NOMO-1 treated with DMSO at 0.1 percent for 48 hours (cell line): ENCODE measurements around the gene COX6B1.
A peak's percentile ranks its signal among the peaks of the same experiment; 100 is the strongest.
"Not testable (repeated sequence)": the region's sequence is repeated elsewhere in the genome, so short reads cannot be mapped to it uniquely, and the experiment has no call there.

ENCODE experiments used
- DNase-seq: peaks from one replicate; lab custom pipeline; 2025; ENCODE audit not compliant: unreplicated experiment; lab: John Stamatoyannopoulos, UW

Gene COX6B1

DNA sequence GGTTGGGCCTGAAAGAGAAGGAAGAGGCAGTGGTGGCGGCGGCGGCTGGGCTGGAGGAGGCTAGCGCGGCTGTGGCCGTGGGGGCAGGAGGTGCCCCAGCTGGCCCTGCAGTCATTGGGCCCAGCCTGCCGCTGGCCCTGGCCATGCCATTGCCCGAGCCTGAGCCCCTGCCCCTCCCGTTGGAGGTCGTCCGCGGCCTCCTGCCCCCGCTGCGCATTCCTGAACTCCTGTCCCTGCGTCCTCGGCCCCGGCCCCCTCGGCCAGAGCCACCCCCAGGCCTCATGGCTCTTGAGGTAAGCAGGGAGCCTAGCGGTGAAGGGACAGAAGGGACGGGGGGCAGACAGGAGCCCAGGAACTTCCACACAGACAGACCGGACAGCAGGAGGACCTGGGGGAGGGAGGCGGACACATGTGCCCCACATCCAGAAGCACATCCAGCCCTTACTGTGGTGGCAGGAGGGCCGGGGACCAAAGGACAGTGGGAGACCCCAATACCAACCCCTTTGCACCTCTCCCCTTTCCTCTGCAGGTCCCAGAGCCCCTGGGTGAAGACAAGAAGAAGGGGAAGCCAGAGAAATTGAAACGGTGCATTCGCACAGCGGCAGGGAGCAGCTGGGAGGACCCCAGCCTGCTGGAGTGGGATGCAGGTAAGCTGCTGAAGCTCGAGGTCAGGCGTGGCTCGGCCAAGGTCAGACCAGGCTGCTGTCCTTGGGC is 14.2 kb upstream of the COX6B1 start:
- DNase-seq: no peak

DNA sequence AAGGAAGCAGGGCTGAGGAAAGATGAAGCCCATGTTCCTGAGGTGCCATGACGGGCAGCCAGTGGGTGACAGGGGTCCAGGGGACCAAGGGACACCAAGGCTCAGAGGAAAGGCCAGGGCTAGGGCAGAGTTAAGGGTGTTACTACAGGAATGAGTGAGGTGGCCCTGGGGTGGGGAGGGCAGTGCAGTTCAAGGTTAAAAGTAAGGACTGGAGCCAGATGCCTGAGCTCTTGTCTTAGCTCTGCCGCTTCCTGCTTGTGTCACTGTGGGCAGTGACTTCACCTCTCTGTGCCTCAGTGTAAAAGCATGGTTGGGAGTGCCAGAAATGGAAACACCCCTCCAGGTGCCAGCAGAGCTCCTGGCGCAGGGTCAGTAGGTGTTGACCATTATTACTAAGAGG is 11.5 kb upstream of the COX6B1 start:
- no peak for DNase-seq

DNA sequence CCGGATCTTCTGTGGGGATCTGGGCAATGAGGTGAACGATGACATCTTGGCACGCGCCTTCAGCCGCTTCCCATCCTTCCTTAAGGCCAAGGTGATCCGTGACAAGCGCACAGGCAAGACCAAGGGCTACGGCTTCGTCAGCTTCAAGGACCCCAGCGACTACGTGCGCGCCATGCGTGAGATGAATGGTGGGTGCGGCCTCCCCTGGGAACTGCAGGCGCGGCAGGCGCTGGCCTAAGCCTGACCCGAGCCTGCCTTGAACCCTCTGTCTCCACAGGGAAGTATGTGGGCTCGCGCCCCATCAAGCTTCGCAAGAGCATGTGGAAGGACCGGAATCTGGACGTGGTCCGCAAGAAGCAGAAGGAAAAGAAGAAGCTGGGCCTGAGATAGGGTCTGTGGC is 11.0 kb upstream of the COX6B1 start:
- DNase-seq: no peak

DNA sequence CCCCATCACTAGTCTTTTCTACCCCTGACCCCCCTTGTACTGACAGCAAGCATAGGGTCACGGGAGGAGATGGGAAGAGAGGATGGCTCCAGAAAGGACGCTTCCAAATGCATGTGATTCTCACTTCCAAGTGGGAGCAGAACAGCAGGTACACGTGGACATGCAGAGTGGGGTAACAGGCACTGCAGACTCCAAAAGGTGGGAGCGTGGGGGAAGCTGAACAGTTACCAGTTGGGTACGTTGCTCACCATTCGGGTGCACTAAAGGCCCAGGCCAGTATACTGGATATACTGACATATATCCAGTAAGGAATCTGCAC is 8.8 kb upstream of the COX6B1 start:
- no peak for DNase-seq

DNA sequence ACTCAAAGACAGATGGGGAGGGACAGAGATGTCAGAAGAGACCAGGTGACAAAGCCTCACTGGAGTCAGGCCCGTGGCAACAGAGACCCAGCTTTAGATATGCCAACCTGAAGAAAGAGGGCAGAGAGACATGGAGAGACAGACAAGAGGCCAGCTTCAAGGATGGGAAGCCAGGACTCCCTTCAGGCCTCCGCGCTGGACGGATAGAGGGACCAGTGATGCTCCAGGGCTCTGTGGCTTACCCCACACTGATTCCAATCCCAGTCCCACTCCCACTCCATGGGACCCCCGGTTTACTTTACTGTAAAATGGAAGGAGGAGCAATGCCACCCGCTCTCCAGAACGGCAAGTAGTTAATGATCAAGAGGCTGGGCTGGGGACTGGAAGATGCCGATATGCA is 8.3 kb upstream of the COX6B1 start:
- no peak for DNase-seq

DNA sequence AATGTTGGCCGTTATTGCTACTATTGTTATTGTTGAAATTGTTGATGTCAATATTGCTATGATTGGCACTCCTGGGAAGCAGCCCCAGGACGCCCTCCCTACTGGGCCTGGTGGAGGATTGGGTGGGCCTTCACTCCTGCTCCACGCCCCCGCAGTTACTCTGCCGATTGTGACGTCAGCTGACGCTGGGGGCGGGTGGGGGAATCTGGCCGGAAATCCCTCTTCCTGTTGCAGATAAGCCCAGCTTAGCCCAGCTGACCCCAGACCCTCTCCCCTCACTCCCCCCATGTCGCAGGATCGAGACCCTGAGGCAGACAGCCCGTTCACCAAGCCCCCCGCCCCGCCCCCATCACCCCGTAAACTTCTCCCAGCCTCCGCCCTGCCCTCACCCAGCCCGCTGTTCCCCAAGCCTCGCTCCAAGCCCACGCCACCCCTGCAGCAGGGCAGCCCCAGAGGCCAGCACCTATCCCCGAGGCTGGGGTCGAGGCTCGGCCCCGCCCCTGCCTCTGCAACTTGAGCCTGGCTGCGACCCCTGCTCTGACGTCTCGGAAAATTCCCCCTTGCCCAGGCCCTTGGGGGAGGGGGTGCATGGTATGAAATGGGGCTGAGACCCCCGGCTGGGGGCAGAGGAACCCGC is 6.5 kb upstream of the COX6B1 start, which contains the start of gene ETV2:
Gene ETV2, plus strand, starts transcription at position 231 of the 637 bp plus-strand sequence. CDS start 716 bp downstream, outside the sequence.
- DNase-seq: no peak

DNA sequence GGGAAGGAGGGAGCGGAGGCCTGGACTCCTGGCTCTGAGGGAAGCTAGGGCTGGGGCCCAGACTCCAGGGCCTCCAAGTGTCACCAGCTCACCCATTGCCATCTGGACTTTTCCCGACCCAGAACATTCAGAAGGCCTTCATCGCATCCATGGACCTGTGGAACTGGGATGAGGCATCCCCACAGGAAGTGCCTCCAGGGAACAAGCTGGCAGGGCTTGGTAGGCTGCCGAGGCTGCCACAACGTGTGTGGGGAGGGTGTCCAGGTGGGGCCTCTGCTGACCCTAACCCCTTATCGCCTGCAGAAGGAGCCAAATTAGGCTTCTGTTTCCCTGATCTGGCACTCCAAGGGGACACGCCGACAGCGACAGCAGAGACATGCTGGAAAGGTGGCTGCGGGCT is 5.8 kb upstream of the COX6B1 start:
- no peak for DNase-seq

DNA sequence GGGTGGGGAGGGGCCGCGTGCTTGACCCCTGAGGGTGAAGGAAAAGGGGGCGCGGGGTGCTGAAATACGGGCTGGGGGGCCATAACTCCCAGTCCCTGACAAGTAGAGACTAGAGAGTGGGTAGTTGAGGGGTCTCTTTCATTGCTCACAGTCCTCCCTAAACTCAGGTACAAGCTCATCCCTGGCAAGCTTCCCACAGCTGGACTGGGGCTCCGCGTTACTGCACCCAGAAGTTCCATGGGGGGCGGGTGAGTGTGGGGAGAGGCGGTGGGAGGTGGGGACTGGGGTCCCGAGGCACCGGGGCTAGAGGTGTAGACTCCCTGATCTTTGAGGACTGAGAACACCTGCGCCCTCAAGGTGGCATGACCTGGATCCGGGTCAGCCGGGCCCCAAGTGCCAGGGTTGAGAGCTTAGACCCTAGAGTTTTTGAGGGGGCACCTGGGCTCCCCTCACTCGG is 5.3 kb upstream of the COX6B1 start:
- DNase-seq: no peak

DNA sequence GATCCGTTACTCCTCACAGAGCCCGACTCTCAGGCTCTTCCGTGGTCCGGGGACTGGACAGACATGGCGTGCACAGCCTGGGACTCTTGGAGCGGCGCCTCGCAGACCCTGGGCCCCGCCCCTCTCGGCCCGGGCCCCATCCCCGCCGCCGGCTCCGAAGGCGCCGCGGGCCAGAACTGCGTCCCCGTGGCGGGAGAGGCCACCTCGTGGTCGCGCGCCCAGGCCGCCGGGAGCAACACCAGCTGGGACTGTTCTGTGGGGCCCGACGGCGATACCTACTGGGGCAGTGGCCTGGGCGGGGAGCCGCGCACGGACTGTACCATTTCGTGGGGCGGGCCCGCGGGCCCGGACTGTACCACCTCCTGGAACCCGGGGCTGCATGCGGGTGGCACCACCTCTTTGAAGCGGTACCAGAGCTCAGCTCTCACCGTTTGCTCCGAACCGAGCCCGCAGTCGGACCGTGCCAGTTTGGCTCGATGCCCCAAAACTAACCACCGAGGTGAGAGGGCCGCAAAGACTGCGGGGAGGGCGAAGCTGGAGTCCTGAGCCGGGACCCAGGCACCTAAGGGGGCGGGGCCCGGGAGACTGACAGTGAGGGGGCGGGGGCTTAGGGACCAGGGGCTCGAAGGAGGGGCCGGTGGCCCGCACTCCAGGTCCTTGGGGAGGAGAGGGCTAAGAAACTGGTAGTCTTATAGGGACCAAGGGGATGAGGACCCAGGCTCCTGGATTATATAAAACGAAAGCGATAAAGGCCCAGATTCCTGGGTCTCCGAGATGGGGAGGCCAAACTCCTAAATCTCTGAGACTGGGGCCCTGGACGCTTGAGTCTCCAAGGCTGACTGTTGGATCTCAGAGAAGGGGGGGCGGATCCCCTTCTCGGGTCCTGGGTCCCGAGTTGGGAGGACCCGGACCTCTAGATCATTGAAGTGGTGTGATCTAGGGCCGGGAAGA is 4.6 kb upstream of the COX6B1 start:
- DNase-seq: peak; percentile 73

DNA sequence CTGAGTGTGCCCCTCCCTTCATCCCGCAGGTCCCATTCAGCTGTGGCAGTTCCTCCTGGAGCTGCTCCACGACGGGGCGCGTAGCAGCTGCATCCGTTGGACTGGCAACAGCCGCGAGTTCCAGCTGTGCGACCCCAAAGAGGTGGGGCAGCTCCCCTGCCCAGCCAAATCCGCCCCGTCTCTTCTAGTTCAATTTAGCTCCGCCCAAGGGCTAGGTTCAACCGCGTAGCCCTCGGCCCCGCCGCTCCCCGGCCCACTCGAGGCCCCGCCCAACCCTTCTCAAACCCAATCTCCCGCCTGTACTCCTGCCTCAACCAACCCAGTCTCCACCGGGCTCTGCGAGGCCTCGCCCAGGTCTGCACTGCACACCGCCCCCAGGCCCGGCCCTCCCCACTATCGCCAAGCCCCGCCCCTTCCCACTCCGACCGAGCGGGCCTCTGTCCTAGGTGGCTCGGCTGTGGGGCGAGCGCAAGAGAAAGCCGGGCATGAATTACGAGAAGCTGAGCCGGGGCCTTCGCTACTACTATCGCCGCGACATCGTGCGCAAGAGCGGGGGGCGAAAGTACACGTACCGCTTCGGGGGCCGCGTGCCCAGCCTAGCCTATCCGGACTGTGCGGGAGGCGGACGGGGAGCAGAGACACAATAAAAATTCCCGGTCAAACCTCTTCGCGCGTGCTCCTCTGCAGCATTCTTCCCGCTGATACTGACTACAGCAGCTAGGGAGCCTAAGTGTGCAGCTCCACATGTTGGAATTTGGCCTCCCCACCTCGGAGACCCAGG is 3.7 kb upstream of the COX6B1 start:
- peak; percentile 97 for DNase-seq

DNA sequence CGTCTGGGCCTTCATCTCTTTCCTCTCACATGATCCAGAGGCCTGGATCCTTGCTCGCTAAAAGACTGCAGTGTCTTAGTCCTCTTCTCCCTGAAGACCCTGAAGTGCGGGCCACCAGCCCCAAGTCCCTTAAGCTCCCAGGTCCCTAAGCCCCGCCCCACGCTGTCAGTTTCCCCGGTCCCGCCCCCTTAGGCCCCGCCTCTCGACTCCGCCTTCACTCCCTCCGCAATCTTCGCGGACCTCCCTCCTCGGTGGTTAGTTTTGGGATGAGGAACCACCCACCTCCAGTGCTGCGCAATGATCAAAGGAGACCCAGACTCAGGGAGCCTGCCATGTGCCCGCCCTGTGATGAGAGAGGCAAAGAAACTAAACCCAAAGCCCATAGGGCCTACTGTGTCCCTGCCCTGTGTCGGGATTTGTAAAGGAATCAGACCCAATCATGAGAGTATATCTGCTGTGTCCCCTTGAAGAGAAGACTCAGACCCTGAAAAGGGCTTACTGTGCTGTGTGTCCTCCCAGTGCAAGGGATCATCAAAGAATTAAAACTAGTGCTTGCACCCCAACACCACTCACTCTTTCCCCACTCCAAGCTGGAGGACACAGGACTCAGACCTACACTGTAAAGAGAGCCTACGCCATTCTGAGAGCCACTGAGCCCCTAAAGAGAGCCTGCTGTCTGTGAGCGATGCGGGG is 3.0 kb upstream of the COX6B1 start:
- peak; percentile 63 for DNase-seq

DNA sequence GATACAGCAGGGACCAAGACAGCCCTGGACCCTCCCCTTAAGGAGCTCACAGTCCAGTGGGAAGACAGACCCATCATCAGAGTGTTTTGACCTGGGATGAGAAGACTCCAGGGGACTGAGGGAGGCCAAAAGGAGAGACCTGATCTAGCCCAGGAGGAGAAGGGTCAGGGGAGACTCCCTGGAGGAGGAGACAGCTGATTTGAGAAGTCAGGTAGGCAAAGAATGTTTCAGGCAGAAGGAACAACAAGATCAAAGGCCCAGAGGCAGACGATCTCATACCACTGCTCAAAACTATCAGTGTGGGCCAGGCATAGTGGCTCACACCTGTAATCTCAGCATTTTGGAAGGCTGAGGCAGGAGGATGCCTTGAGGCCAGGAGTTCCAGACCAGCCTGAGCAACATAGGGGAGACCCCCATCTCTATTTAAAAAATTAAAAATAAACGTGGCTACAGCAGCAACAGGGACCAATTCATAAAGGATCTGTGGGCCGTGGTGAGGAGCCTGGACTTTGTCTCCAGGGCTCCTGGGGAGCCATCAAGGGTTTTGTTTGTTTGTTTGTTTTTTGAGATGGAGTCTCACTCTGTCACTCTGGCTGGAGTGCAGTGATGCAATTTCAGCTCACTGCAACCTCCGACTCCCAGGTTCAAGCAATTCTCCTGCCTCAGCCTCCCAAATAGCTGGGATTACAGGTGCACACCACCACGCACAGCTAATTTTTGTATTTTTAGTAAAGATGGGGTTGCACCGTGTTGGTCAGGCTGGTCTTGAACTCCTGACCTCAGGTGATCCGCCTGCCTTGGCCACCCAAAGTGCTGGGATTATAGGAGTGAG is 2.2 kb upstream of the COX6B1 start:
- no peak for DNase-seq

DNA sequence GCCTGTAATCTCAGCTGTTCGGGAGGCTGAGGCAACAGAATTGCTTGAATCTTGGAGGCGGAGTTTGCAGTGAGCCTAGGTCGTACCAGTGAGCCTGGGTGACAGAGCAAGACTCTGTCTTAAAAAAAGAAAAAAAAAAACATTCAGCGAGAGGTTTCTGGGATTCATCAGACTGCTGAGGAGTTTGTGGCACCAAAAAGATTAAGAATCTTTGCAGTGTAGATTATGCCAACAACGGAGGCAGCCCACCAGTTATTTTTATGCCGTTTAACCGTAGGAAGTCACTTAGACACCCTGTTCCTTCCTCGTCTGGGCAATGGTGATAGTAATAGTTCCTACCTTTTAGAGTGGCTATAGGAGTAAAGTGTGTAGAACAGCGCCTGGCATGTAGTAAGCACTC is 2.5 kb downstream of the COX6B1 start:
- DNase-seq: no peak

DNA sequence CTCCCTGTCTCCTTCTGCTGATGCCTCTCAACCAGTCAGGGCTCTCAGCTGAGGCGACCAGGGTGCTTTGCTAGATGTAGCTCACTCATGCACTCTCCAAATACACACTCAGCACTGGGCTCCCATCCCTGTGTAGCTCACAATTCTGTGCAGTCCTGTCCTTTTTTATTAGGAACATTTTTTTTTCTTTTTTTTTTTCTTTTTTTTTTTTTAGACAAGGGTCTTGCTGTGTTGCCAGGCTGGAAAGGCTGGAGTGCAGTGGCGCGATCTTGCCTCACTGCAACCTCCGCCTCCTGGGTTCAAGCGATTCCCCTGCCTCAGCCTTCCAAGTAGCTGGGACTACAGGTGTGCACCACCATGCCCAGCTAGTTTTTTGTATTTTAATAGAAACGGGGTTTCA is 6.7 kb downstream of the COX6B1 start:
- not testable (repeated sequence) for DNase-seq

DNA sequence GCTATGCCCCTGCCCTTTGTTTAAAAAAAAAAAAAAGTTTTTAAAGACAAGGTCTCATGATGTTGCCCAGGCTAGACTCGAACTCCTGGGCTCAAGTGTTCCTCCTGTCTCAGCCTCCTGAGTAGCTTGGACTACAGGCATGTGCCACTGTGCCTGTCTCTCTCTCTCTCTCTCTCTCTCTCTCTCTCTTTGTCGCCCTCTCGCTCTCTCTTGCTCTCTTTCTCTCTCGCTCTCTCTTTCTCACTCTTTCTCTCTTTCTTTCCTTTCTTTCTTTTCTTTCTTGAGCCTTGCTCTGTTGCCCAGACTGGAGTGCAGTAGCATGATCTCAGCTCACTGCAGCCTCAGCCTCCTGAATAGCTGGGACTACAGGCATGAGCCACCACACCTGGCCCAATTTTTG is 7.5 kb downstream of the COX6B1 start:
- no peak for DNase-seq

DNA sequence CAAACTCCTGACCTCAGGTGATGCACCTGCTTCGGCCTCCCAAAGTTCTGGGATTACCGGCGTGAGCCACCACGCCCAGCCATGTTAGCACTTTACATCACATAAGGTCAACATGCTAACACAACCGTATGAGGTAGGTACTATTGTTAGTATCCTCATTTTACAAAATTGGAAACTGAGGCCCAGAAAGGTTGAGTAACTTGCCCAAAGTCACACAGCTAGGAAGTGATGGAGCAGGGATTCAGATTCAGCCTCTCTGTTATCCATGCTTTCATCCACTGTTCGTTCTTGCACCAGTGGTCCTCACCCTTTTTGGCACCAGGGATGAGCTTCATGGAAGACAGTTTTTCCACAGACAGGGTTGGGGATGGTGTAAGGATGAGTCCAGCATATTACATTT is 8.6 kb downstream of the COX6B1 start:
- DNase-seq: no peak

DNA sequence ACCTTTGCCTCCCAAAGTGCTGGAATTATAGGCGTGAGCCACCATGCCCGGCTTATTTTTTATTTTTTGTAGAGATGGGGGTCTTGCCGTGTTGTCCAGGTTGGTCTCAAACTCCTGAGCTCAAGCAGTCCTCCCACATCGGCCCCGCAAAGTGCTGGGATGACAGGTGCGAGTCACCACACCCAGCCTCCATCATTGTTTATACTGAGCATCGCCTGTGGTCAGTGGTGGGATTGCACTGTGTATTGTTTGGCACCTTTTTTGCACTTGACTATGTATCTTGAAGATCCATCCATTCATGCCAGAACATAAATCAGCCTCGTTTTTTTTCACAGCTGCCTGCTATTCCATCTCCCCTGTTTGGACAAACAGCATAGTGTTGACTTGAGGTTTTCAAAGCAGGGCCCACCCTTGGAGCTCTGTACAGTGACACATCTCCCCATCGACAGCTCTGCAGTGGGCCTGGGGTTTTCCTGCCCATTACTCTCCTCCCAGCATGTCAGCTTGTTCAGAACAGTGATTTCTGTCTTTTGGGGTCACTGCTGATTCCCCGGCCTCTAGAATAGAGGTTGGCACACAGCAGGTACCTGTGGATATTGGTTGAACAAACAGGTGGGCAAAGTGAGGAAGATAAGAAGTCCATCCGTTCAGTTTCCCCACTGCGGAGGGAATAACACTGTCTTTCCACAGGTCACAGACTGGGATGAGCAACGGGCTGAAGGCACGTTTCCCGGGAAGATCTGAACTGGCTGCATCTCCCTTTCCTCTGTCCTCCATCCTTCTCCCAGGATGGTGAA is 10.0 kb downstream of the COX6B1 start:
- DNase-seq: no peak

DNA sequence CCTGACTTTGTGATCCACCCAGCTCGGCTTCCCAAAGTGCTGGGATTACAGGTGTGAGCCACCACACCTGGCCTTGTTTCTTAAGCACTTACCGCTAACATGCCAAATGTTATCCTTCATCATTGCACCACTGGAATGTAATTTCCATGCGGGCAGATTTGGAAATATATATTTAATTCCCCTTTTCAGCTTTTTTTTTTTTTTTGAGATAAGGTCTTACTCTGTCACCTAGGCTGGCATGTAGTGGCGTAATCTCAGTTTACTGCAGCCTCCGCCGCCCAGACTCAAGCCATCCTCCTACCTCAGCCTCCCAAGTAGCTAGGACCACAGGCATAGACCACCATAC is 13.8 kb downstream of the COX6B1 start:
- no peak for DNase-seq

DNA sequence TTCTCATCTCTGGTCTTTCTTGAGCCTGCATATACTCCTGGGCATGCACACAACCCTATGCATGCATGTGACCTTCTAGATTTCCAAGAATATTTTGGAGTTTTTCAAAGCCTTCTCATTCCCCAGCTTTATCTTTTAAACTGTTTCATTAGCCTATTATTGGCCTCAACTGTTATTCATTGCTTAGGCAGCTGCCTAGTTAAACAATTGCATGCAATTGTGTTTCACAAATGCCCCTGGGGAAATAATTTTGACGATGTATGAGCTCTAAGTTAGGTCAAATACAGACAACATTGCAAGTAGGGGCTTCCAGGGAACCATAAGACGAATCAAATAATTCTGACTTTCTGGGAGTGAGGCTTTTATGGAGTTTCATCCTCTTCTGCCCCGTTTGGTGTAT is 15.9 kb downstream of the COX6B1 start:
- DNase-seq: no peak
